ENCODE results near the gene RNF186. TPM values are rescaled to one million over a fixed set of nuclear protein-coding genes. Genes with fewer than 3 reads are reported as not detected.

The RNF186 gene
- total RNA-seq, 2 experiments from 2014 or later: not detected

Other genes starting within 250 kb of the RNF186 start
- gene NBL1, start 171.0 kb downstream of the RNF186 start, total RNA-seq: 10 to 100 TPM; 25.4 to 29.8 TPM
- not detected for gene HTR6, start 150.4 kb downstream of the RNF186 start, total RNA-seq
- 10 to 100 TPM; 16.3 to 16.9 TPM for gene TMCO4, start 15.4 kb downstream of the RNF186 start, total RNA-seq
- 1 to 10 TPM; 6.7 to 7.6 TPM for gene OTUD3, start 67.1 kb upstream of the RNF186 start, total RNA-seq
- gene PLA2G2E, start 108.3 kb upstream of the RNF186 start, total RNA-seq: not detected
- not detected for gene PLA2G2A, start 164.3 kb upstream of the RNF186 start, total RNA-seq